K562 (cell line): Measurements from ENCODE around the gene SEC22A. TPM values are rescaled to one million over a fixed set of nuclear protein-coding genes. Genes with fewer than 3 reads are reported as not detected.

Experiments used
- ATAC-seq: fragments of 200-7000 bp; cut with Tn5 transposase; 3 replicates; pipeline ENCODE4 v1.9.1; 2020; ENCODE audit warnings: moderate library complexity
- BruUV-seq: library from RNA; stranded (reverse); fragments of 400-500 nt; replicated peaks from 2 replicates; lab custom pipeline; 2021; lab: Mats Ljungman, UMichigan
- CTCF ChIA-PET: fragments of 300-600 bp; formaldehyde crosslinking; extraction: SDS; loops from one replicate; lab custom pipeline; 2021; ENCODE audit warnings: low intra/inter-chr PET ratio; lab: Yijun Ruan, JAX
- POLR2A ChIA-PET: fragments of 300-600, 350-650 bp; sonication (Branson Sonifier 250); formaldehyde crosslinking; extraction: SDS; loops from one replicate; lab custom pipeline; 2021; ENCODE audit warnings: antibody characterized with exemption, inconsistent platforms; lab: Yijun Ruan, JAX
- DNase-seq, 4 experiments: peaks; one replicate each; pipeline versions ENCODE4 v3.0.0 to v3.0.0-alpha.2; 2011 to 2018; ENCODE audit warnings: low spot score in 3 of 4, mixed read lengths in 3 of 4; ENCODE audit errors: extremely low read depth in 1 of 4
- FAIRE-seq: peaks from 2 replicates; lab custom pipeline; 2011; peaks lifted over from hg19 to GRCh38; lab: Jason Lieb, UNC
- H2AFZ ChIP-seq: 2 replicates; pipeline ENCODE4 v1.6.0; 2011; ENCODE audit warnings: low read depth, low read length, control low read depth, inconsistent platforms
- H3K27ac ChIP-seq: fragments of 200-600 bp; 3 replicates; pipeline ENCODE4 v1.8.0; 2011; ENCODE audit warnings: low read depth, mild to moderate bottlenecking, control low read depth, inconsistent platforms, low read length, moderate library complexity, mixed read lengths; ENCODE audit errors: extremely low read depth
- H3K27me3 ChIP-seq, 2 experiments: fragments of 300-600 bp in 1 of 2; 2 replicates in 1 of 2; 3 replicates in 1 of 2; pipeline versions ENCODE4 v1.6.0 to v1.8.0; 2011; ENCODE audit warnings: inconsistent platforms in 2 of 2, low read length in 2 of 2, mild to moderate bottlenecking in 1 of 2, mixed read lengths in 1 of 2, moderate library complexity in 1 of 2; ENCODE audit not compliant: control insufficient read depth in 2 of 2, insufficient read depth in 2 of 2
- H3K36me3 ChIP-seq: fragments of 300-600 bp; 3 replicates; pipeline ENCODE4 v1.8.0; 2011; ENCODE audit warnings: mild to moderate bottlenecking, low read length, inconsistent platforms; ENCODE audit not compliant: control insufficient read depth, insufficient read depth
- H3K4me1 ChIP-seq, 2 experiments: fragments of 200-600 bp in 1 of 2; replicated peaks in 1 of 2; 2 replicates in 1 of 2; 3 replicates in 1 of 2; pipeline versions ENCODE4 v1.5.1 to v1.8.0; 2011; ENCODE audit warnings: inconsistent platforms in 2 of 2, low read length in 2 of 2, mild to moderate bottlenecking in 1 of 2, mixed read lengths in 1 of 2, moderate library complexity in 1 of 2; ENCODE audit not compliant: control insufficient read depth in 2 of 2, insufficient read depth in 2 of 2
- H3K4me2 ChIP-seq: 2 replicates; pipeline ENCODE4 v1.6.1; 2011; ENCODE audit warnings: low read length, control low read depth, inconsistent platforms, mixed read lengths; ENCODE audit not compliant: insufficient read depth
- H3K4me3 ChIP-seq: fragments of 200-600 bp; sonication (generic), shearing (Covaris generic); 2 replicates; pipeline ENCODE4 v1.5.1; 2016; ENCODE audit warnings: control low read depth, inconsistent platforms
- H3K79me2 ChIP-seq: fragments of 200-600 bp; 3 replicates; pipeline ENCODE4 v1.8.0; 2011; ENCODE audit warnings: low read length, inconsistent platforms; ENCODE audit not compliant: control insufficient read depth, insufficient read depth
- H3K9ac ChIP-seq, 2 experiments: 2 replicates each; pipeline versions ENCODE4 v1.6.0 to v1.6.1; 2011; ENCODE audit warnings: low read depth in 2 of 2, low read length in 2 of 2, control low read depth in 1 of 2, inconsistent platforms in 1 of 2, mild to moderate bottlenecking in 1 of 2, mixed read lengths in 1 of 2; ENCODE audit not compliant: insufficient read depth in 1 of 2
- H3K9me1 ChIP-seq: one replicate; pipeline ENCODE4 v1.6.0; 2011; ENCODE audit warnings: inconsistent platforms, mild to moderate bottlenecking, low read length, moderate library complexity; ENCODE audit not compliant: control insufficient read depth, insufficient read depth
- H3K9me3 ChIP-seq: replicated peaks from 2 replicates; pipeline ENCODE4 v1.5.1; 2011; ENCODE audit warnings: low read depth, low read length, inconsistent platforms; ENCODE audit not compliant: control insufficient read depth, insufficient read depth
- H4K20me1 ChIP-seq: replicated peaks from 2 replicates; pipeline ENCODE4 v1.6.1; 2011; ENCODE audit warnings: low read length, inconsistent platforms, mixed read lengths; ENCODE audit not compliant: control insufficient read depth, insufficient read depth
- MTA3 ChIP-seq: fragments of 450-650 bp; formaldehyde crosslinking; IDR thresholded peaks from 2 replicates; pipeline ENCODE4 v1.6.1; 2017; ENCODE audit warnings: mild to moderate bottlenecking, borderline replicate concordance
- MYNN ChIP-seq, 2 experiments: sonication (generic); formaldehyde crosslinking in 1 of 2; IDR thresholded peaks; 2 replicates each; pipeline versions ENCODE4 v1.5.0 to v1.6.1; 2016 to 2020; ENCODE audit warnings: antibody characterized with exemption in 1 of 2, missing genetic modification reagents in 1 of 2
- NR4A1 ChIP-seq, 2 experiments: fragments of 250-450 bp in 1 of 2; fragments of 450-650 bp in 1 of 2; sonication (Bioruptor Pico) in 1 of 2; IDR thresholded peaks; 2 replicates each; pipeline versions ENCODE4 v1.4.0 to v1.6.1; 2016 to 2020; ENCODE audit warnings: mild to moderate bottlenecking in 2 of 2, missing compliant biosample characterization in 1 of 2, missing genetic modification characterization in 1 of 2, moderate library complexity in 1 of 2
- POLR2H ChIP-seq: IDR thresholded peaks from 2 replicates; pipeline ENCODE4 v1.6.1; 2016; ENCODE audit warnings: missing genetic modification characterization, low read depth, mild to moderate bottlenecking, control low read depth, missing compliant biosample characterization, moderate library complexity
- RFX5 ChIP-seq: IDR thresholded peaks from 2 replicates; pipeline ENCODE4 v1.6.1; 2011; ENCODE audit warnings: low read depth, mild to moderate bottlenecking, improper control_type of control experiment, low read length
- SNIP1 ChIP-seq: fragments of 450-650 bp; IDR thresholded peaks from 2 replicates; pipeline ENCODE4 v1.7.1; 2017; ENCODE audit warnings: low read depth, mild to moderate bottlenecking
- SREBF1 ChIP-seq: fragments of 150-350 bp; IDR thresholded peaks from 2 replicates; pipeline ENCODE4 v1.6.1; 2014; ENCODE audit warnings: antibody characterized with exemption, low read depth, low read length, borderline replicate concordance
- SRSF1 ChIP-seq: fragments of 200-400 bp; formaldehyde crosslinking; IDR thresholded peaks from 2 replicates; pipeline ENCODE4 v1.6.1; 2017; ENCODE audit warnings: mild to moderate bottlenecking, low read depth, low read length, moderate library complexity
- TAL1 ChIP-seq: fragments of 450-650 bp; IDR thresholded peaks from 2 replicates; pipeline ENCODE4 v1.6.1; 2016; ENCODE audit warnings: mild to moderate bottlenecking
- ZNF217 ChIP-seq: sonication (generic); formaldehyde crosslinking; IDR thresholded peaks from 2 replicates; pipeline ENCODE4 v1.8.0; 2022; ENCODE audit warnings: mild to moderate bottlenecking, missing genetic modification reagents
- ZNF436 ChIP-seq: fragments of 250-450, 450-650 bp; sonication (Bioruptor Pico); formaldehyde crosslinking; IDR thresholded peaks from 2 replicates; pipeline ENCODE4 v1.7.0; 2020; ENCODE audit warnings: mild to moderate bottlenecking
- WGBS: fragments of 100-300 bp; shearing (Covaris generic); methylation state at CpG from one replicate; pipeline ENCODE4 v1.1.6; 2016; ENCODE audit warnings: low coverage, mixed read lengths; ENCODE audit not compliant: insufficient coverage; ENCODE audit errors: missing lambda C conversion rate; 5-methylcytosine and 5-hydroxymethylcytosine counted together
- in situ Hi-C: fragments of 300-500 bp; cut with MboI; formaldehyde crosslinking; loops from 4 replicates; pipeline ENCODE4 v1.15.0; 2018; ENCODE audit warnings: inconsistent platforms, mixed read lengths
- intact Hi-C: fragments of 100-400 bp; cut with micrococcal nuclease; formaldehyde crosslinking; loops from 2 replicates; pipeline ENCODE4 v1.14.2; 2022
- polyA plus RNA-seq, 8 experiments: library from polyadenylated mRNA; depleted of rRNA in 4 of 8; stranded (reverse) in 5 of 8; unstranded in 3 of 8; fragments of >200 nt; fragmentation: Nextera tagmentation in 2 of 8; fragmentation: Illumina TruSeq in 1 of 8; extraction: Ambion mirVana in 2 of 8; extraction: Trizol in 1 of 8; gene quantifications; 2 replicates each; pipeline versions ENCODE4 v1.2.1 to v1.2.3, GENCODE V29; 2011 to 2014; ENCODE audit warnings: inconsistent platforms in 1 of 8, missing spikeins in 1 of 8
- total RNA-seq, 7 experiments: library from RNA; depleted of rRNA in 6 of 7; stranded (reverse); fragments of >200 nt in 6 of 7; fragmentation: Illumina TruSeq in 2 of 7; extraction: Trizol in 2 of 7; gene quantifications; 2 replicates each; pipeline versions ENCODE4 v1.2.1 to v1.2.3, GENCODE V29; 2011 to 2021; ENCODE audit warnings: low replicate concordance in 1 of 7
- TF ChIP-seq, protein P1 (sequence below): sonication (generic); formaldehyde crosslinking; IDR thresholded peaks from 2 replicates; pipeline ENCODE4 v1.8.1; 2022; ENCODE audit warnings: missing genetic modification reagents
- TF ChIP-seq, protein P2 (sequence below): sonication (generic); formaldehyde crosslinking; IDR thresholded peaks from 2 replicates; pipeline ENCODE4 v1.8.1; 2023; ENCODE audit warnings: mild to moderate bottlenecking, missing genetic modification reagents, moderate library complexity
- TF ChIP-seq, protein P3 (sequence below): fragments of 450-650 bp; IDR thresholded peaks from 2 replicates; pipeline ENCODE4 v1.6.1; 2018; ENCODE audit warnings: mild to moderate bottlenecking, low read depth; ENCODE audit not compliant: partially characterized antibody

SEC22A gene
- total and polyA plus RNA-seq, 9 of the 15 experiments (the other 6 are each of a cell fraction or from before 2014, with no cell fraction given) = 7.9 to 44.5 (median 20.5) TPM

DNA sequence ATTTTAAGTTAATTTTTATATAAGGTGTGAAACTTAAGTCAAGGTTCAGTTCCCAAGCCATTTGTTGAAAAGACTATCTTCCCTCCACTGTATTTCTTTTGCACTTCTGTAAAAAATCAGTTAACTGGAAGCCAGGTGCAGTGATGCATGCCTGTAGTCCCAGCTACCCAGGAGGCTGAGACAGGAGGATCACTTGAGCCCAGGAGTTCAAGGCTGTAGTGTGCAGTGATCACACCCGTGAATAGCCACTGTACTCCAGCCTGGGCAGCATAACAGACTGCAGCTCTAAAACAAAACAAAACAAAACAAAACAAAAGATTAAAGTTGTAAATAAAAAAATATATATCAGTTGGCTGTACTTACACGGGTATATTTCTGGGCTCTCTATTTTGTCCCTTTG is 33.1 kb upstream of the SEC22A start:
- no TSS peak for BruUV-seq
- ChIA-PET POLR2A (interaction anchor here (0.6 kb wide), 1 partner anchor 1626 kb away, joined by 3 read pairs; no protein-coding TSS in a partner anchor), CTCF (no interaction called here)
- no peak overlapping the region for H3K4me2 ChIP-seq
- TF ChIP-seq RFX5 (no peak), ZNF436 (CRISPR knock-in tag) (no peak), ZNF217 (CRISPR knock-in tag) (no peak), MTA3 (no peak), POLR2H (no peak), NR4A1 (CRISPR knock-in tag; IDR thresholded peaks at IDR 0.05) (no peak), NR4A1 (tag; IDR thresholded peaks at IDR 0.05) (no peak), SNIP1 (no peak), SREBF1 (no peak), TAL1 (no peak), MYNN (IDR thresholded peaks at IDR 0.05) (no peak), MYNN (CRISPR knock-in tag; IDR thresholded peaks at IDR 0.05) (no peak), SRSF1 (no peak)
- TF ChIP-seq, protein P1, sequence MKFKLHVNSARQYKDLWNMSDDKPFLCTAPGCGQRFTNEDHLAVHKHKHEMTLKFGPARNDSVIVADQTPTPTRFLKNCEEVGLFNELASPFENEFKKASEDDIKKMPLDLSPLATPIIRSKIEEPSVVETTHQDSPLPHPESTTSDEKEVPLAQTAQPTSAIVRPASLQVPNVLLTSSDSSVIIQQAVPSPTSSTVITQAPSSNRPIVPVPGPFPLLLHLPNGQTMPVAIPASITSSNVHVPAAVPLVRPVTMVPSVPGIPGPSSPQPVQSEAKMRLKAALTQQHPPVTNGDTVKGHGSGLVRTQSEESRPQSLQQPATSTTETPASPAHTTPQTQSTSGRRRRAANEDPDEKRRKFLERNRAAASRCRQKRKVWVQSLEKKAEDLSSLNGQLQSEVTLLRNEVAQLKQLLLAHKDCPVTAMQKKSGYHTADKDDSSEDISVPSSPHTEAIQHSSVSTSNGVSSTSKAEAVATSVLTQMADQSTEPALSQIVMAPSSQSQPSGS (CRISPR knock-in tag) = no peak
- TF ChIP-seq, protein P2, sequence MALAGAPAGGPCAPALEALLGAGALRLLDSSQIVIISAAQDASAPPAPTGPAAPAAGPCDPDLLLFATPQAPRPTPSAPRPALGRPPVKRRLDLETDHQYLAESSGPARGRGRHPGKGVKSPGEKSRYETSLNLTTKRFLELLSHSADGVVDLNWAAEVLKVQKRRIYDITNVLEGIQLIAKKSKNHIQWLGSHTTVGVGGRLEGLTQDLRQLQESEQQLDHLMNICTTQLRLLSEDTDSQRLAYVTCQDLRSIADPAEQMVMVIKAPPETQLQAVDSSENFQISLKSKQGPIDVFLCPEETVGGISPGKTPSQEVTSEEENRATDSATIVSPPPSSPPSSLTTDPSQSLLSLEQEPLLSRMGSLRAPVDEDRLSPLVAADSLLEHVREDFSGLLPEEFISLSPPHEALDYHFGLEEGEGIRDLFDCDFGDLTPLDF (CRISPR knock-in tag) = no peak
- TF ChIP-seq, protein P3, sequence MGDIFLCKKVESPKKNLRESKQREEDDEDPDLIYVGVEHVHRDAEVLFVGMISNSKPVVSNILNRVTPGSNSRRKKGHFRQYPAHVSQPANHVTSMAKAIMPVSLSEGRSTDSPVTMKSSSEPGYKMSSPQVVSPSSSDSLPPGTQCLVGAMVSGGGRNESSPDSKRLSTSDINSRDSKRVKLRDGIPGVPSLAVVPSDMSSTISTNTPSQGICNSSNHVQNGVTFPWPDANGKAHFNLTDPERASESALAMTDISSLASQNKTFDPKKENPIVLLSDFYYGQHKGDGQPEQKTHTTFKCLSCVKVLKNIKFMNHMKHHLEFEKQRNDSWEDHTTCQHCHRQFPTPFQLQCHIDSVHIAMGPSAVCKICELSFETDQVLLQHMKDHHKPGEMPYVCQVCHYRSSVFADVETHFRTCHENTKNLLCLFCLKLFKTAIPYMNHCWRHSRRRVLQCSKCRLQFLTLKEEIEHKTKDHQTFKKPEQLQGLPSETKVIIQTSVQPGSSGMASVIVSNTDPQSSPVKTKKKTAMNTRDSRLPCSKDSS = no peak
- intact Hi-C loops (no loop called here), in situ Hi-C loops (no loop called here)
- DNase-seq (no peak), ATAC-seq (no peak), FAIRE-seq (no peak)
- no peak overlapping the region for H3K9ac ChIP-seq
- 63% methylated on average over 2 of the region's 2 CpGs for WGBS
- H3K4me3 ChIP-seq = no peak overlapping the region
- no peaks in the 10 kb centered on the region for H3K79me2 ChIP-seq
- peaks cover 21% of the 10 kb centered on the region; the same call in 2 of the 3 replicates for H3K36me3 ChIP-seq
- no peak overlapping the region for H3K27ac ChIP-seq
- no peaks in the 10 kb centered on the region for H3K9me3 ChIP-seq
- H3K9me1 ChIP-seq = no peaks in the 10 kb centered on the region
- no peaks in the 10 kb centered on the region for H4K20me1 ChIP-seq
- H2AFZ ChIP-seq = no peak overlapping the region
- no peaks in the 10 kb centered on the region for H3K4me1 ChIP-seq
- H3K27me3 ChIP-seq = no peaks in the 10 kb centered on the region
